ENCODE data around the gene MEGF6.

MEGF6 gene

GRCh38 chr1:3555131-3555920 is 56.0 kb downstream of the MEGF6 start:
- Histone ChIP-seq H3K27ac (no peak overlapping the region), H3K4me3 (no peak overlapping the region)
- no peak for TF ChIP-seq CTCF (IDR thresholded peaks at IDR 0.05)
- DNase-seq (ENCODE audit: low spot score), result no peak

- no peak for TF ChIP-seq CTCF (IDR thresholded peaks at IDR 0.05)
- no peak for DNase-seq (ENCODE audit: low spot score)
- H3K27ac ChIP-seq, result no peak overlapping the region
- no peak overlapping the region for H3K4me3 ChIP-seq
These were observed 57.4 kb downstream of the MEGF6 start for GRCh38 chr1:3553940-3554223.

- H3K27ac ChIP-seq, result no peak overlapping the region
- no peak for DNase-seq (ENCODE audit: low spot score)
- TF ChIP-seq CTCF (IDR thresholded peaks at IDR 0.05), result no peak
- H3K4me3 ChIP-seq, result no peak overlapping the region
These were observed 58.0 kb downstream of the MEGF6 start for GRCh38 chr1:3553166-3553939.

GRCh38 chr1:3552751-3553150 is 58.6 kb downstream of the MEGF6 start:
- H3K27ac ChIP-seq, result no peak overlapping the region
- no peak for TF ChIP-seq CTCF (IDR thresholded peaks at IDR 0.05)
- DNase-seq (ENCODE audit: low spot score), result no peak

GRCh38 chr1:3552176-3552575 is 59.1 kb downstream of the MEGF6 start:
- TF ChIP-seq CTCF (IDR thresholded peaks at IDR 0.05), result no peak
- Histone ChIP-seq H3K4me3 (no peak overlapping the region), H3K27ac (no peak overlapping the region)
- DNase-seq (ENCODE audit: low spot score), result no peak

More at GRCh38 chr1:3552751-3553150, 58.6 kb downstream of the MEGF6 start:
- no peak overlapping the region for H3K4me3 ChIP-seq

- no peak overlapping the region for H3K27ac ChIP-seq
- H3K4me3 ChIP-seq, result no peak overlapping the region
- TF ChIP-seq CTCF (IDR thresholded peaks at IDR 0.05), result no peak
- DNase-seq (ENCODE audit: low spot score), result no peak
These were observed 59.6 kb downstream of the MEGF6 start for GRCh38 chr1:3551711-3552110.

- H3K27ac ChIP-seq, result no peak overlapping the region
- DNase-seq (ENCODE audit: low spot score), result no peak
- H3K4me3 ChIP-seq, result no peak overlapping the region
- no peak for TF ChIP-seq CTCF (IDR thresholded peaks at IDR 0.05)
These were observed 60.0 kb downstream of the MEGF6 start for GRCh38 chr1:3551290-3551678.

Measured in coronary artery (tissue), 2 donors.